SK-N-SH (cell line): ENCODE data around the gene C2orf69. TPM values are rescaled to one million over a fixed set of nuclear protein-coding genes. Genes with fewer than 3 reads are reported as not detected.

Source experiments
- CTCF ChIA-PET: fragments of 300-600, 350-600 bp; formaldehyde crosslinking; extraction: SDS; loops from one replicate; lab custom pipeline; 2021; lab: Yijun Ruan, JAX
- POLR2A ChIA-PET: fragments of 350-600 bp; sonication (Branson Sonifier 250); formaldehyde crosslinking; extraction: SDS; loops from one replicate; lab custom pipeline; 2020; ENCODE audit warnings: antibody characterized with exemption, inconsistent platforms; lab: Yijun Ruan, JAX
- DNase-seq: peaks from one replicate; pipeline ENCODE4 v3.0.0; 2012
- H2AFZ ChIP-seq: fragments of 200-600 bp; sonication (generic); 2 replicates; pipeline ENCODE4 v1.8.1; 2016; ENCODE audit warnings: antibody characterized with exemption, mild to moderate bottlenecking, low read depth
- H3F3A ChIP-seq: fragments of 200-600 bp; sonication (generic); replicated peaks from 2 replicates; pipeline ENCODE3; 2016; ENCODE audit warnings: antibody characterized with exemption, mild to moderate bottlenecking; ENCODE audit not compliant: insufficient read depth
- H3K27ac ChIP-seq, 2 experiments: fragments of 200-500 bp in 1 of 2; fragments of 200-600 bp in 1 of 2; sonication (Bioruptor generic) in 1 of 2; sonication (generic), shearing (Covaris generic) in 1 of 2; 2 replicates each; pipeline versions ENCODE4 v1.5.1 to v1.6.1; 2014 to 2016; ENCODE audit warnings: low read depth in 2 of 2, inconsistent platforms in 1 of 2, low read length in 1 of 2, mild to moderate bottlenecking in 1 of 2, mixed read lengths in 1 of 2
- H3K27me3 ChIP-seq: fragments of 200-600 bp; sonication (generic), shearing (Covaris generic); 2 replicates; pipeline ENCODE4 v1.6.1; 2016; ENCODE audit warnings: mixed run types; ENCODE audit not compliant: insufficient read depth
- H3K36me3 ChIP-seq, 2 experiments: fragments of 200-500 bp in 1 of 2; fragments of 200-600 bp in 1 of 2; sonication (Bioruptor generic) in 1 of 2; sonication (generic) in 1 of 2; replicated peaks in 1 of 2; 2 replicates each; pipeline versions ENCODE3 to v1.5.1; 2014 to 2016; ENCODE audit warnings: low read length in 1 of 2, mild to moderate bottlenecking in 1 of 2; ENCODE audit not compliant: insufficient read depth in 2 of 2, control insufficient read depth in 1 of 2
- H3K4me1 ChIP-seq, 2 experiments: fragments of 200-500 bp in 1 of 2; fragments of 200-600 bp in 1 of 2; sonication (Bioruptor generic) in 1 of 2; sonication (generic), shearing (Covaris generic) in 1 of 2; 2 replicates each; pipeline versions ENCODE4 v1.5.1 to v1.6.1; 2014 to 2016; ENCODE audit warnings: low read depth in 1 of 2, low read length in 1 of 2, mixed run types in 1 of 2; ENCODE audit not compliant: insufficient read depth in 2 of 2, control insufficient read depth in 1 of 2
- H3K4me2 ChIP-seq: fragments of 200-600 bp; sonication (generic), shearing (Covaris generic); 2 replicates; pipeline ENCODE4 v1.6.1; 2017; ENCODE audit warnings: mixed run types
- H3K4me3 ChIP-seq, 2 experiments: fragments of 200-500 bp in 1 of 2; fragments of 200-600 bp in 1 of 2; sonication (Bioruptor generic) in 1 of 2; sonication (generic), shearing (Covaris generic) in 1 of 2; 2 replicates each; pipeline versions ENCODE4 v1.5.1 to v1.8.1; 2014 to 2016; ENCODE audit warnings: low read depth in 2 of 2, inconsistent platforms in 1 of 2, low read length in 1 of 2, mild to moderate bottlenecking in 1 of 2, mixed read lengths in 1 of 2, moderate library complexity in 1 of 2
- H3K79me2 ChIP-seq: fragments of 200-600 bp; sonication (generic); 2 replicates; pipeline ENCODE4 v1.8.1; 2017; ENCODE audit warnings: mild to moderate bottlenecking; ENCODE audit not compliant: insufficient read depth
- H3K9ac ChIP-seq: fragments of 200-600 bp; sonication (generic); 2 replicates; pipeline ENCODE4 v1.6.1; 2017; ENCODE audit warnings: mixed run types
- H3K9me2 ChIP-seq: fragments of 200-600 bp; sonication (generic); 2 replicates; pipeline ENCODE4 v1.6.1; 2017; ENCODE audit warnings: mixed run types
- H3K9me3 ChIP-seq: fragments of 200-600 bp; sonication (generic); 2 replicates; pipeline ENCODE4 v1.6.1; 2017; ENCODE audit warnings: mixed run types, mild to moderate bottlenecking, moderate library complexity
- H4K20me1 ChIP-seq: fragments of 200-600 bp; sonication (generic); 2 replicates; pipeline ENCODE4 v1.6.1; 2017; ENCODE audit warnings: mild to moderate bottlenecking, mixed run types; ENCODE audit not compliant: insufficient read depth
- CTCF ChIP-seq: fragments of 200-600 bp; sonication (generic); IDR thresholded peaks from 2 replicates; pipeline ENCODE4 v1.6.1; 2017; ENCODE audit warnings: antibody characterized with exemption, mild to moderate bottlenecking, moderate library complexity
- EZH2phosphoT487 ChIP-seq: fragments of 200-600 bp; sonication (generic); IDR thresholded peaks from 2 replicates; pipeline ENCODE4 v1.6.1; 2017; ENCODE audit warnings: low read depth, mixed run types, mild to moderate bottlenecking, antibody characterized with exemption, moderate library complexity, borderline replicate concordance
- FOSL2 ChIP-seq: IDR thresholded peaks from 2 replicates; pipeline ENCODE4 v1.4.0; 2012; ENCODE audit warnings: low read depth, mild to moderate bottlenecking, moderate library complexity, borderline replicate concordance
- FOXJ3 ChIP-seq: sonication (generic); formaldehyde crosslinking; IDR thresholded peaks from 2 replicates; pipeline ENCODE4 v1.5.1; 2020; ENCODE audit warnings: mild to moderate bottlenecking, missing genetic modification reagents
- GABPA ChIP-seq: IDR thresholded peaks from 2 replicates; pipeline ENCODE4 v1.4.0; 2012; ENCODE audit warnings: low read depth, mild to moderate bottlenecking
- GATA2 ChIP-seq: sonication (generic); formaldehyde crosslinking; IDR thresholded peaks from 2 replicates; pipeline ENCODE4 v1.5.0; 2020; ENCODE audit warnings: mild to moderate bottlenecking, missing genetic modification reagents
- IRF3 ChIP-seq: fragments of 150-350 bp; IDR thresholded peaks from 2 replicates; pipeline ENCODE4 v1.6.1; 2016; ENCODE audit warnings: mild to moderate bottlenecking, low read depth, low read length
- JUND ChIP-seq: IDR thresholded peaks from 2 replicates; pipeline ENCODE4 v1.4.0; 2012
- MAX ChIP-seq: IDR thresholded peaks from 2 replicates; pipeline ENCODE4 v1.4.0; 2012; ENCODE audit warnings: low read depth
- MXI1 ChIP-seq: IDR thresholded peaks from 2 replicates; pipeline ENCODE4 v1.6.1; 2012; ENCODE audit warnings: mild to moderate bottlenecking, low read depth, low read length, improper control_type of control experiment
- NRF1 ChIP-seq: IDR thresholded peaks from 2 replicates; pipeline ENCODE4 v1.6.1; 2012; ENCODE audit warnings: low read depth, mild to moderate bottlenecking, low read length
- PBX3 ChIP-seq: IDR thresholded peaks from 2 replicates; pipeline ENCODE4; 2012
- POLR2AphosphoS5 ChIP-seq: IDR thresholded peaks from 2 replicates; pipeline ENCODE4 v1.6.1; 2012; ENCODE audit warnings: low read depth, low read length
- RFX5 ChIP-seq: IDR thresholded peaks from 2 replicates; pipeline ENCODE4 v1.6.1; 2012; ENCODE audit warnings: mild to moderate bottlenecking, improper control_type of control experiment, low read length
- TAF1 ChIP-seq: IDR thresholded peaks from 2 replicates; pipeline ENCODE4 v1.6.1; 2012; ENCODE audit warnings: low read depth, mild to moderate bottlenecking, low read length, moderate library complexity, borderline replicate concordance
- TCF12 ChIP-seq: IDR thresholded peaks from 2 replicates; pipeline ENCODE4 v1.4.0; 2012
- TEAD4 ChIP-seq: IDR thresholded peaks from 2 replicates; pipeline ENCODE4 v1.4.0; 2012; ENCODE audit warnings: mild to moderate bottlenecking, borderline replicate concordance; ENCODE audit not compliant: insufficient read depth
- USF2 ChIP-seq: fragments of 150-350 bp; IDR thresholded peaks from 2 replicates; pipeline ENCODE4 v1.6.1; 2017; ENCODE audit warnings: antibody characterized with exemption, low read length, low read depth, borderline replicate concordance
- YY1 ChIP-seq: IDR thresholded peaks from 2 replicates; pipeline ENCODE4 v1.4.0; 2012; ENCODE audit warnings: low read depth, mild to moderate bottlenecking
- WGBS: methylation state at CpG from one replicate; pipeline ENCODE4 v1.1.6; 2017; ENCODE audit warnings: low lambda C conversion rate; 5-methylcytosine and 5-hydroxymethylcytosine counted together
- polyA plus RNA-seq, 3 experiments: library from polyadenylated mRNA; depleted of rRNA; stranded (reverse); fragments of >200 nt; gene quantifications; 2 replicates each; pipeline ENCODE4 v1.2.3, GENCODE V29; 2012

C2orf69 gene
- polyA plus RNA-seq, 1 of the 3 experiments (the other 2 are of a cell fraction): 1.8 TPM

- TF ChIP-seq CTCF: no peak
- no peak for TF ChIP-seq TEAD4
- TF ChIP-seq GABPA: no peak
- no peak for TF ChIP-seq GATA2
- no peak for TF ChIP-seq TAF1
Measured at GRCh38 chr2:199907008-199907714, 3.9 kb upstream of the C2orf69 start (continued).

GRCh38 chr2:199910338-199911051, 598 bp upstream of the C2orf69 start:
- Histone ChIP-seq H2AFZ (peak overlapping the region; percentile 97), H3K27me3 (no peaks in the 10 kb centered on the region), H4K20me1 (peaks cover 16% of the 10 kb centered on the region), H3F3A (peaks cover 9% of the 10 kb centered on the region), H3K4me2 (peak overlapping the region; percentile 89), H3K9me2 (no peaks in the 10 kb centered on the region), H3K9ac (peak overlapping the region; percentile 36; the same call in 1 of the 2 replicates), H3K27ac (peak overlapping the region; percentile 48 to 50; a peak in 3 of 4 replicates), H3K36me3 (peaks cover 0 to 7% of the 10 kb centered on the region in 2 experiments), H3K79me2 (peaks cover 36% of the 10 kb centered on the region), H3K9me3 (no peaks in the 10 kb centered on the region), H3K4me1 (peaks cover 3 to 4% of the 10 kb centered on the region in 2 experiments; a peak in 3 of 4 replicates), H3K4me3 (peak overlapping the region in 1 of 2 experiments; percentile 94; a peak in 3 of 4 replicates)
- WGBS: 52% methylated on average over 18 of the region's 18 CpGs
- no peak for DNase-seq
- TF ChIP-seq MAX: no peak
- no peak for TF ChIP-seq MXI1
- TF ChIP-seq YY1: no peak
- TF ChIP-seq FOSL2: no peak
- TF ChIP-seq IRF3: no peak
- no peak for TF ChIP-seq USF2
- no peak for TF ChIP-seq GATA2
- TF ChIP-seq CTCF: no peak
- TF ChIP-seq POLR2AphosphoS5: no peak
- no peak for TF ChIP-seq NRF1
- no peak for TF ChIP-seq JUND
- no peak for TF ChIP-seq RFX5
- TF ChIP-seq EZH2phosphoT487: no peak
- TF ChIP-seq FOXJ3 (CRISPR knock-in tag): no peak
- TF ChIP-seq TCF12: no peak
- no peak for TF ChIP-seq PBX3
- TF ChIP-seq, all 33 proteins: peak for 0
- ChIA-PET POLR2A (no interaction called here), CTCF (no interaction called here)
